ENCODE results near the gene VTA1.
"Not testable (repeated sequence)": the region's sequence is repeated elsewhere in the genome, so short reads cannot be mapped to it uniquely, and the experiment has no call there.

Gene VTA1

DNA sequence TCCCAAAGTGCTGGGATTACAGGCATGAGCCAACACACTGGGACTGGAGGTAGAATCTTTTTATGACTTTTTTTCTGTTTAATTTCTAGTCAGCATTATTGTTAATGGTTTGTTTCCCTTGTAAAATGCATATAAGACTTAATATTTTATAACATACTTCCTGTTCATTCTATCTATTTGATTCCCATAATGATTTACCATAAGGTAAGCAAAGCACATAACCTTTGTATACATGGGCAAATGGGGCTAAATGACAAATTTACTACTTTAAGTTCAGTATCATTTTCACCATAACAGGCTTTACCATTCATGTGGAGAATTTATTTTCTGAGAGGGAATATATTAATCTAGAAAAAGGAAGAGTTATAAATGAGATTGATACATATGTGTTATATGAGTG lies 24.3 kb downstream of the VTA1 start:
- no peak for DNase-seq (ENCODE audit: low read depth in 2 of 2)

DNA sequence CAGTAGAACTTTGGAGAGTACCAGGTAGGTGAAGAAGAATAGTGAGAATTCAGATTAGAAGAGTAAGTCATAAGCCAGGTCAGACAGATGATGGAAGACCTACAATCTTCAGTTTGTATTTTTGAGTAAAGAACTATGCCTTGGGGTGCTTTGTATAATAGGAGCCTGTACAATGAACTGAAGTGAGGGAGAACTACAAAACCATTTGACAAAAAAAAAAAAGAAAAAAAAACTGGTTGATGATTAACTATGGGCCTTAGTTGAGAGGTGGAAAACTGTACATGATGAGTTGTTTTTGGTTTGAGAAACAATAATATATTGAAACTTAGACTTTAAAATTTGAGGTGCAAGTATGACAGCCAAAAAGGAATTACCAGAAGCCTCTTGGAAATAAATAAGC lies 25.7 kb downstream of the VTA1 start:
- DNase-seq (ENCODE audit: low read depth in 2 of 2), result no peak

DNA sequence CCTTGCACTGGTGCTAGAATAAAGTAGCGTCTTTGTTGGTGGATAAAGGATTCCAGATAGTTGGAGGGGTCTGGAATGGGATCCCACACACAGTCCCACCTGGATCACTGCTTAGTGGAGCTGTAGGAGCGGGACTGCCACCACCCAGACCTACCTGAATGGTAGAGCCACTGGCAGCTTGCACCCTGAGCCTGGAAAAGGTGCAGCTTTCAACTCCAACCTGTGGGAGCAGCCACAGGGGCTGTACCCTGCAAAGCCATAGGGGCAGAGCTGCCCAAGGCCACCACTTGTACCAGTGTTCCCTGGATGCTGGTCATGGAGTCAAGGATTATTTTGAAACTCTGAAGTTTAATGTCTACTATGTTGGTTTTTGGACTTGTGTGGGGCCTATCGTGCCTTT lies 26.9 kb downstream of the VTA1 start:
- DNase-seq (ENCODE audit: low read depth in 2 of 2), result no peak

DNA sequence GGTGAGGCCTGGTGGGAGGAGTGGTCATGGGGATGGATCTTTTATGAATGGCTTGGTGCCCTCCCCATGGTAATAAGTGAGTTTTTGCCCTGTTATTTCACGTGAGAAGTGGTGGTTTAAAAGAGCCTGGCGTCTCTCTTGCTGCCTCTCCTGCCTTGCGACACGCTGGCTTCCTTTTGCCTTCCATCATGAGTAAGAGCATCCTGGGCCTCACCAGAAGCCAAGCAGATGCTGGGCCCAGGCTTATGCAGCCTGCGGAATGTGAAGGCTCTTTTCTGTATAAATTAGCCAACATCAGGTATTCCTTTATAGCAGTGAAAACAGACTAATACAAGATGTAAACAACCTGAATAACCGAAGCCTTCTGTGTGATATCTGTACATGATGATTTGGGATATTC lies 27.6 kb downstream of the VTA1 start:
- no peak for DNase-seq (ENCODE audit: low read depth in 2 of 2)

DNA sequence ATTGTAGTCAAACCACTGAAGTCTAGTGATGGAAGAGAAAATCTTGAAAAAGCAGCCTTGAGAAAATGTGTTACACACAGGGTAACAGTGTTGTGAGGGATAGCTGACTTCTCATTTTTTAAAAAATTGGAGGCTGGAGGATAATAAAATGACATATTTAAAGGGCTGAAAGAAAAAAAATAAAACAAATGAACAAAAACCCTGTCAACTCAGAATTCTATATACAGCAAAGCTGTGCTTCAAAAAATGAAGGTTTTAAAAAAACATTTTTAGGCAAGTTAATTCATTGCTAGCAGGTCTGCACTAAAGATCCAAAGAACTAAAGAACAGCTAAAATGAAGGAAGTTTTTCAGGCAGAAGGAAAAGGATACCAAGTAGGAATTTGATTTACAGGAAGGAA lies 31.1 kb downstream of the VTA1 start:
- no peak for DNase-seq (ENCODE audit: low read depth in 2 of 2)

DNA sequence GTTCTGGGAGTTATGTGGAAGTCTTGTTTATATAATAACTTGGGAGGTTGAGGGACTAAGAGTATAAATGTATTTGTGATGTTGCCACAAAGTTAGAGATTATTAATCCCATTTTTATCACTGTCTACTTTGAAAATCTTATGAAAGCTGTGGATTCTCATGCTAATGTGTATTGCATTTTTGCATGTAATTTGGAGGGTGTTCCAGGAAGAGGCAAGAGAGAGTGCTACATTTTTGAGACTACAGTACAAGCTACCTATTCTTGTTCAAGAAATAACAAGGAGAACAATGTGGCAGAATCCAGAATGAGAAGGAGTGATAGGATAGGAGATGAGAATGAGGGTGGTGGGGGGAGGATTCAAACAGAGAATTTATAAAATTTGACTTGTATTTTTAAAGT lies 34.9 kb downstream of the VTA1 start:
- no peak for DNase-seq (ENCODE audit: low read depth in 2 of 2)

DNA sequence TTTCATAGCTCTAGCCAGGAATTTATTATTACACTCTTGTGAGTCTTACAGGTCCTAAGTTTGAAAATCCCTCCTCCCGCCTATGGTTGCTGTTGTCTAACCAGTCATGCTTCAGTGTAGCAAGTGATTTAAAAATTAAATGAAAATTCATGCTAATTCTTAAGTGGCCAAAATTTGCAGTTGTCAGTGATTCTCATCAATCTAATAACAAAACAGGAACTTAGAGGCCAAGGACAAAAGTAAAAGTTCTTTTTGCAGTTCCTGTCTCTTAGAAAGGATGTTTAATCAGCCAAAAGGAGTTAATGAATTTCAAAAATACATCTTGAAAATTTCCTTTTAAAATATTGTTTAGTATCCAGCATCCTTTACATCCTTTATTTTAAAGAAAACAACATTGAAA lies 36.3 kb downstream of the VTA1 start:
- no peak for DNase-seq (ENCODE audit: low read depth in 2 of 2)

DNA sequence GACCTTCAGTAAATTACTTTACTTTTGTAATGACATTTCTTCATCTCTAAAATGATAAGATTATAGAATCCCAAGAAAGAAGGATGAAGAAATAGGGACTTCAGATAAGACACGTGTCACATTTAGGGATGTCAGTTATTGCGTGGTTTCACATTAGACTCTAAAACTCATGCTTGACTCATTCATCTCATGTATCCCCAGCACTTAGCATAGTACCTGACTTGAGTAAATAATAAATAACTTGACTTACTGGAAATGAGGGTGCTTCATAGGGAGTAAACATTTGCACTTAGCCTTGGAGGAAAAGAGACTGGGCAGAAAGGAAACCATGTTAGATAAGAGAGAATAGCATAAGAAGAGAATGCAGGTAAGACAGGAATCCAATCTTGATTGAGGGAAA lies 37.2 kb downstream of the VTA1 start:
- DNase-seq (ENCODE audit: low read depth in 2 of 2), result no peak

DNA sequence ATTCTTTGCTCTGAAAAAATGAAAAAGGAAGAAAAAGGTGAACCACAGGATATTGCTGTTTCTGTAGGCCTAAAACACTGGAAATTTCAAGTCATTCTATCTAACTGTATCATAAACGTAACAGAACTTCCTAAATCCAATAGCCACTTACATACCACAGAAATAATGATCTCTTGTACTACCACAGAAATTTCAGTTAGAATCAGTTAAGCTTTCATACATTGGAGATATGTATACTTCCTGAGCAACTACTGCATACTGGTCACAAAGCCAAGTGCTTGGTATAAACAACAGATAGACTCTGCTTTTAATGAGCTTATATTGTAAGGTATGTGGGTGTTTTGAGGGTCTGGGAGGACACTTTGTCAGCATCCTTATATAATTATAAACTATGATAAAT lies 38.6 kb downstream of the VTA1 start:
- no peak for DNase-seq (ENCODE audit: low read depth in 2 of 2)

DNA sequence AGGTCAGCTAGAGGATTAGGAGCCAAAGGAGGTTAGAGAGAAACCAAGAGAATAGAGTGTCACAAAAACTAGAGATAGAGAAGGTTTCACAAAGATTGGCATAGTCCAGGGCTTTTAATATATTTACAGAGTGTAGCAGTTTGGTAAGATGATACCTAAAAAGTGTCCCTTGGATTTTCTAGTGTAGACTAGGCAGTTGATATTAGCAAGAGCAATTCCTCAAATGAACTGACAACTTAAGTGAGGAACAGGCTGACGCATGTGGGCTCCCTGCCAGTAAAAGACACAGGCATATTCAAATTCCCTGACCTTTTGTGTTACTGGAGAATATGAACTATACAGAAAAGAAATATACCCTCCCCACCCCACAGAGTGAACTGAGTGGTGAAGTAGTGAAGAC lies 40.1 kb downstream of the VTA1 start:
- DNase-seq (ENCODE audit: low read depth in 2 of 2), result no peak

DNA sequence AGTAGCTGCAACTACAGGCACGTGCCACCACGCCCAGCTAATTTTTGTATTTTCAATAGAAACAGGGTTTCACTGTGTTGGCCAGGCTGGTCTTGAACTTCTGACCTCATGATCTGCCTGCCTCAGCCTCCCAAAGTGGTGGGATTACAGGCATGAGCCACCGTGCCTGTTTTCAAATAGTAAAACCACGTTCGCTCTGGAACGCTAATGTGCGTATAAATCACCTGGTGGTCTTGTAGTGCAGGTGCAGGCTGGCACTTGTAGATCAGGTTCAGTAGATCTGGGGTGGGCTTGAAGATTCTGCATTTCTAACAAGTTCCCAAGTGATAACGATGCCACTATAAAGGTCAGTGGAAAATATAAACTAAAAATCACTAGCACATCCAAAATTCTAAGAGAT lies 41.3 kb downstream of the VTA1 start:
- DNase-seq (ENCODE audit: low read depth in 2 of 2), result not testable (repeated sequence)

DNA sequence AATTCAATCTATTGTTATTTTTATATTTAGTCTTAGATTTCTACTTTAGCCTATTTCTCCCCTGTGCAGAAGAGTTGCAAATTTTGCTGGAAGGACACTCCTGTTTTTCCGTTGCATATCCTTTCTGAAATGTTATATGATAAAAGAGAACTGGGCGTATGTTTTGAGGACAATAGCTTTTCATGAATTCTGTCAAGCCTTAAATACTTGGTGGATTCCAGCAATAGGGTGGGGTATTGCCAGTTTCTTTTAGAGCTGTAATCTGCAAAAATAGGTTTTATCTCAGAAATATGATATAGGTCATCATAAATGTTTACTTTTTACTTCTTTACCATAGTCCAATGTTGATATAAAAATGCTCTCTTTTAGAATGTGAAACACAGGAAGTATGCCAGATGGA lies 42.0 kb downstream of the VTA1 start:
- no peak for DNase-seq (ENCODE audit: low read depth in 2 of 2)

DNA sequence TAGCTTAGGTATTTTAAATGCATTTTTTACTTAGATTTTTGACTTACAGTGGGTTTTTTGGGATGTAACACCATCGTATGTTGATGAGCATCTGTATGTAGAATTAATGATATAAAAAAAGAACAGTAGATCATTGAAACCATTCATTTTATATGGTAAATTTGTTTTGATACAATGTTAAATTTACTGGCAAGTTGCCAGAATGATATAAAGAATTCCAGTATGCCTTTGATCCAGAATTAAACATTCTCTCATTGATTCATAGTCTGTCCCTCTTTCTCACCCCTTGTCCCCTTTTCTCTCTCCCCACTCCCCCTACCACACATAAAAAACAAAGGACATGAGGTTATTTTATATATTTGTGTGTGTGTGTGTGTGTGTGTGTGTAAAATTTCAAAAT lies 45.3 kb downstream of the VTA1 start:
- DNase-seq (ENCODE audit: low read depth in 2 of 2), result no peak

DNA sequence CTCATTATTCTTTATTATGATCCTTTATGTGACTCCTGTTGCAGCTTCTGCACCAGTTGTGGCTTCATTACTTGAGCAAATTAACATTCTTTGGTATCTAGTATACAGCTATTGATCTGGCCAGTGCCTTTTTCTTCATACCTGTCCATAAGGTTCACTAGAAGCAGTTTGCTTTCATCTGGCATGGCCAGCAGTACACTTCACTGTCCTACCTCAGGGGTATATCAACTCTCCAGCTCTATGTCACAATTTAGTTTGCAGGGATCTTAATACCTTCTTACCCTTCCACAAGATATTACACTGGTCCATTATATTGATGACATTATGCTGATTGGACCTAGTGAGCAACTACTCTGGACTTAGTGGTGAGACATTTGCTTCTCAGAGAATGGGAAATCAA lies 46.6 kb downstream of the VTA1 start:
- DNase-seq (ENCODE audit: low read depth in 2 of 2), result no peak

DNA sequence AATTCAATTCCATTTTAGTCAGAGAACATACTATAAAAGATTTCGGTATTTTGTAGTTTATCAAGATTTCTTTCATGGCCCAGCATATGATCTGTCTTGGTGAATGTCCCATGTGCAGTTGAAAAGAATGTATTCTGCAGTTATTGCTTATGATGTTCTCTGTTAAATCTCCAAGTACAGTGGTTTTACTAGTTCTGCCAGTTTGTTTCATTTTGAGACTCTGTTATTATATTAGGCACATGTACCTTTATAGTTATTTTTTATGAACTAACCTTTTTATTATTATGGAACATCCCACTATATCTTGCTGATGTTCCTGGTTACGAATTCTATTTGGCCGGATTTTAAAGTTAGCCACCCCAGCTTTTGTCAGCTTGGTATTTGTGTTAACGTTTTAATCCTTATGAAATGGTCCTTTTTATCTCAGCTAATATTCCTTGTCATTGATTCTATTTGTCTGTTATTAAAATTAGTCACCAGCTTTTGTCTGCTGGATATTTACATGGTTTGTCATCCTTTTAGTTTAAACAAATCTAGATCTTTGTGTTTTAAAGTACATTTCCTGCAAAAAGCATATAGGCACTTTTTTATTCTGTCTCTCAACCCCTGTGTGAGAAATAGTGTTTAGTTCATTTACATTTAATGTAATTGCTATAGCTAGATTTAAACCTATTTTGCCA lies 48.9 kb downstream of the VTA1 start:
- DNase-seq (ENCODE audit: low read depth in 2 of 2), result no peak

DNA sequence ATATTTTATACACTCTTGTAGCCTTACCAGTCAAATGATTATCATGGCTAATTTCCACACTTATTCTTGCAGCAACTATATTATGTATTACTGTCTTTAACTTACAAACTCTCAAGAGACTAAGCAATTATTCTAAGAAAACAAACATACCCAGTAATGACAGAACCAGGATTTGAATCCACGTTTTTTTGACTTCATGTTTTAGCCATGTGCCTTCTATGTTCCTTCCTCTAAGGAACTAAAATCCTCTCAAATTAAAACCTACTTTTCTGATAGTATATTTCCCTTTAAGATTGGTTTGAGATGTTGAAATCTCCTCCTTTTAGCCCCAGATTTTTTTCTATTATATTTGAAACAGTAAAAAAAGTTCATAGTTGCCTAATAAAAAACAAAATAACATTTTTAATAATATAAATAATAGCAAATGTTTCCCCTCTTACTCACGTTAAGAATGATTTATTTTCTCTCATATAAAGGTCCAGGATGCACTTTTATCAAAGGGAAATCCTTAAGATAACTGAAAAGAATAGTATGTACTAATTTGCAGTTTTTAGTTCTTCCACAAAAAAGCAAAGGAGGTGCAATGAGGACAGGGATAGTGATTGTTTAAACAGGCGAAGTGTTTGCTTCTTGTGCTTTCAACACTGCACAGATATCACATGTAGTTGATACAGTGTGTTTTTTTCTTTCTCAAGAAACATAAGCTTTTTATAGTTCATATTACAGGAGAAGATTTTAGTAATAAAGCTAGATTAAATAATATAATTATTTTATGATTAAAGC lies 54.0 kb downstream of the VTA1 start:
- DNase-seq (ENCODE audit: low read depth in 2 of 2), result no peak

DNA sequence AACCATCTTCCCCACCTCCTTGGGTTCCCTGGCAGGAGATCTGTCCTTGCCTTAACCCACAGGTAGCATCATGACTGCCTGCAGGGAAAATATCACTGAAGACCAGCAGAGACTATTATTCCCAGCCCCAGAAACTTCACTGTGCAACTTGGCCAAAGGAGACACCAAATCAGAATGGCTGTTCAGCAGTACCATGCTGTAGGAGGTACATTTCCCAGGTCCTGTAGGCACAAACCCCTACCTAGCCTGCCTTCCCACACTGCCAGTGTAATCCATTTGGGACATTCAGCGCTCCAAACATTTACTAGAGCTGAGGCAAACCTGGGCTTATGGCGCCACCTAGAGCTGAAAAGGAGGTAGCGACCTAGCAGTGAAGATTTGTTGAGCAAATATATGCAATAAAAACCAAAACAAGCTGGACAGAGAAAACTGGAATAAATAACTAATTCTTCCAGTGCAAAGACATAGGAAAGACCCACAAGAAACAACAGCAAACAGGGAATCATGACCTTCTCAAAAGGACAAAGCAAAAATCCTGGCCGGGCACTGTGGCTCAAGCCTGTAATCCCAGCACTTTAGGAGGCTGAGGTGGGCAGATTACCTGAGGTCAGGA lies 60.3 kb downstream of the VTA1 start:
- peak; percentile 10 to 24 for DNase-seq (ENCODE audit: low read depth in 2 of 2)

DNA sequence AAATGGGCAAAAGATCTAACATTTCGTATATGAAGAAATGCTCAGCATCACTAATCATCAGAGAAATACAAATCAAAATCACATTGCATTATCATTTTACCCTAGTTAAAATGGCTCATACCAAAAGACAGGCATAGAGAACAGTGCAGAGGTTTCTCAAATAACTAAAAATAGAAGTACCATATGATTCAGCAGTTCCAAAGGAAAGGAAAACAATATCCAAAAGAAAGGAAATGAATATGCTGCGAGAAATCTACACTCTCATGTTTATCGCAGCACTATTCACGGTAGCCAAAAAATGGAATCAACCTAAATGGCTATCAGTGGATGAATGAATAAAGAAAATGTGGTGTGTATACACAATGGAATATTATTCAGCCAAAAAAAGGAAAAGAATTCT lies 63.5 kb downstream of the VTA1 start:
- DNase-seq (ENCODE audit: low read depth in 2 of 2), result no peak

DNA sequence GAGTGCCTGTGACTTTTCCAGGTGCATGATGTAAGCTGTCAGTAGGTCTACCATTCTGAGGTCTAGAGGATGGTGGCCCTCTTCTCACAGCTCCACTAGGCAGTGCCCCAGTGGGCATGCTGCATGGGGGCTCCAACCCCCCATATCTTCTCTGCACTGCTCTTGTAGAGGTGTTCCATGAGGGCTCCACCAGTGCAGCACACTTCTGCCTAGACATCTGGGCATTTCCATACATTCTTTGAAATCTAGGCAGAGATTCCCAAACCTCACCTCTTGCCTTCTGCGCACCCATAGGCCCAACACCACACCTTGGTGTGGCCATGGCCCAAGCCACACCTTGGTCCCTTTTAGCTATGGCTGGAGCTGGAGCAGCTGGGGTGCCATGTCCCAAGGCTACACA lies 66.3 kb downstream of the VTA1 start:
- no peak for DNase-seq (ENCODE audit: low read depth in 2 of 2)

DNA sequence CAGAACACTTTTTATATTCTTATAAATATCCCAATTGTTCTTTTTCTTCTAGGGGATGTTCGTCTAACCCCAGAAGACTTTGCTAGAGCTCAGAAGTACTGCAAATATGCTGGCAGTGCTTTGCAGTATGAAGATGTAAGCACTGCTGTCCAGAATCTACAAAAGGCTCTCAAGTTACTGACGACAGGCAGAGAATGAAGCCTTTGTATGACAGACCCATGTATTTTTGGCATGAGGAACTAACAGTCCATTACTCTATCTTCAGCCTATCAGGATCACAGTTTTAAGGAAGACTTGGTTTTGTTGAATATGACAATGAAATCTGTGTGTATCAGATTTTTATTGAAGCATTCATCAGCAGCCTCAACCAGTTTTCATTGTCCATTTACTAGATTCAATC lies 71.4 kb downstream of the VTA1 start:
- DNase-seq (ENCODE audit: low read depth in 2 of 2), result no peak

DNA sequence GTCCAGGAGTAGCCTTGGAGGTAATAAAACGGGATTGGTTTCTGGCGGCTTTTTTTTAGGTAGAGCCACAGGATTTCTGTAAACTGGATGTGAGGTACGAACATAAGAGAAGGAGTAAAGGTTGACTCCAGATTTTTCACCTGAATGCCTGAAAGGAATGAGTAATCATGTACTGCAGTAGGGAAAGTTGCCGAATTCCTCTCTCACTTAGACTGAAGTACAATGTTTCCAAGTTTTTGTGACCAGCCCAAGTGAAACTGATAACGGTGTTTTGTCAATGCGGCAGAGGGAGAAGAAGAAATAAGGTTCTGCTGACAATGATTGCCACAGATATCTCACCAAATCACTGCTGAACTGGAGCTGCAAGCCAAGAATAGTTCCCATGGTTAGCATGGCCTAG lies 75.0 kb downstream of the VTA1 start:
- DNase-seq (ENCODE audit: low read depth in 2 of 2), result no peak

DNA sequence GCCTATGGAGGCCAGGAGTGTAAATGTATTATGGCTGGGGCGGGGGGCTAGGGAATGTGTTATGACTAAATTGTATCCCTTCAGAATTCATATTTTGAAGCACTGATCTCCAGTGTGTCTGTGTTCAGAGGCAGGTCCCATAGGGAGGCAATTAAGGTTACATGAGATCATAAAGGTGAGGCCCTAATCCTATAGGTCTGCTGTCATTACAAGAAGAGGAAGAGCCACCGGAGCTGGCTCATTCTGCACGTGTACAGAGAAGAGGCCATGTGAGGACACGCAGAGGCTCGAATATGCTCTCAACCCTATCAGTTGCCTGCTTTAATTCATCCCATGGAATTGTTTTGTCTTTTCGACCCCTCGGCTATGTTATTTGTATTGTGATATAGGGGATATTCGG lies 76.9 kb downstream of the VTA1 start:
- no peak for DNase-seq (ENCODE audit: low read depth in 2 of 2)

DNA sequence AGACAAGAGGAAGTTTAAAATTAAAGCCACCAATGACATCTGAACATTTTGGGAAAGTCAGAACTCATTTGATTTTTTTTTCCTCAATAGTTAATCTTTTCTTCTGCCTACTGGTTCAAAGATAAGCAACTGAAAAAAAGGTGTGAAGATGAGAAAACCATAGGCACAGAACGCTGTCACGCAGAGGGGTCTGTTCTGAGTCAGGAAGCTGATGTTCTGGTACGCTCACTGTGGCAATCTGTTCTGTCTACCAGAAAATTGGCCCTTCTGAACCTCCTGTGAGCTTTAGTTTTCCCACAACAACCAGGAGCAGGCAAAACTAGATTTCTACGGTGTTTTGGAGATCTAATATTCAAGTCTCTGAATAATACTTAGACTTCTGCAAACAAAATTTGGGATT lies 78.1 kb downstream of the VTA1 start:
- DNase-seq (ENCODE audit: low read depth in 2 of 2), result no peak
